HEK293 (cell line): Measurements from ENCODE around the gene MED16.
A peak's percentile ranks its signal among the peaks of the same experiment; 100 is the strongest.

ENCODE experiments used
- CTCF ChIA-PET: fragments of 350-600 bp; formaldehyde crosslinking; extraction: SDS; loops from one replicate; lab custom pipeline; 2021; ENCODE audit warnings: antibody characterized with exemption; lab: Yijun Ruan, JAX
- POLR2A ChIA-PET: fragments of 300-600 bp; formaldehyde crosslinking; extraction: SDS; loops from one replicate; lab custom pipeline; 2020; ENCODE audit warnings: antibody characterized with exemption, inconsistent platforms; lab: Yijun Ruan, JAX
- H3K27ac ChIP-seq: fragments of 200-500 bp; sonication (Bioruptor generic); 2 replicates; pipeline ENCODE4 v1.5.1; 2014; ENCODE audit warnings: low read depth, low read length, control low read depth, inconsistent platforms; ENCODE audit errors: extremely low read depth
- H3K36me3 ChIP-seq, 2 experiments: fragments of 200-500 bp in 1 of 2; sonication (Bioruptor generic) in 1 of 2; 1 replicate in 1 of 2; 2 replicates in 1 of 2; pipeline ENCODE4 v1.5.1; 2014 to 2017; ENCODE audit warnings: inconsistent platforms in 2 of 2, low read length in 2 of 2; ENCODE audit not compliant: control insufficient read depth in 2 of 2, insufficient read depth in 1 of 2
- H3K4me1 ChIP-seq: fragments of 200-500 bp; sonication (Bioruptor generic); 2 replicates; pipeline ENCODE4 v1.5.1; 2014; ENCODE audit warnings: mild to moderate bottlenecking, low read length, inconsistent platforms; ENCODE audit not compliant: control insufficient read depth, insufficient read depth
- H3K4me3 ChIP-seq: 2 replicates; pipeline ENCODE4 v1.5.1; 2011; ENCODE audit warnings: low read depth, mild to moderate bottlenecking, control low read depth, low read length, moderate library complexity
- H3K9me3 ChIP-seq: fragments of 200-500 bp; sonication (Bioruptor generic); 2 replicates; pipeline ENCODE4 v1.5.1; 2014; ENCODE audit warnings: low read depth, low read length, inconsistent platforms; ENCODE audit not compliant: control insufficient read depth, insufficient read depth
- GLIS1 ChIP-seq: fragments of 450-650 bp; formaldehyde crosslinking; IDR thresholded peaks from 2 replicates; pipeline ENCODE4 v1.5.1; 2016; ENCODE audit warnings: missing biosample characterization, missing genetic modification characterization
- GLIS2 ChIP-seq: fragments of 450-650 bp; formaldehyde crosslinking; IDR thresholded peaks from 2 replicates; pipeline ENCODE4 v1.5.1; 2016; ENCODE audit warnings: missing biosample characterization, missing genetic modification characterization
- KLF7 ChIP-seq: fragments of 450-650 bp; formaldehyde crosslinking; IDR thresholded peaks from 2 replicates; pipeline ENCODE4 v1.5.1; 2016; ENCODE audit warnings: missing biosample characterization, missing genetic modification characterization, borderline replicate concordance
- KLF9 ChIP-seq: fragments of 450-650 bp; formaldehyde crosslinking; IDR thresholded peaks from 2 replicates; pipeline ENCODE4 v1.5.1; 2016; ENCODE audit warnings: missing biosample characterization, missing genetic modification characterization, low read depth
- ZBTB44 ChIP-seq: fragments of 450-650 bp; IDR thresholded peaks from 2 replicates; pipeline ENCODE4 v1.5.1; 2018; ENCODE audit warnings: missing biosample characterization, mild to moderate bottlenecking, missing genetic modification characterization
- ZBTB49 ChIP-seq: fragments of 450-650 bp; formaldehyde crosslinking; IDR thresholded peaks from 2 replicates; pipeline ENCODE4 v1.5.1; 2016; ENCODE audit warnings: missing biosample characterization, missing genetic modification characterization, low read depth
- ZBTB8A ChIP-seq: fragments of 450-650 bp; formaldehyde crosslinking; IDR thresholded peaks from 2 replicates; pipeline ENCODE4 v1.5.1; 2016; ENCODE audit warnings: missing biosample characterization, missing genetic modification characterization
- ZFP41 ChIP-seq: fragments of 450-650 bp; formaldehyde crosslinking; IDR thresholded peaks from 2 replicates; pipeline ENCODE4 v1.5.1; 2016; ENCODE audit warnings: missing biosample characterization, missing genetic modification characterization, borderline replicate concordance
- ZNF16 ChIP-seq: fragments of 450-650 bp; formaldehyde crosslinking; IDR thresholded peaks from 2 replicates; pipeline ENCODE4 v1.5.1; 2016; ENCODE audit warnings: low read depth, missing biosample characterization, missing genetic modification characterization
- ZNF175 ChIP-seq: fragments of 450-650 bp; formaldehyde crosslinking; IDR thresholded peaks from 2 replicates; pipeline ENCODE4 v1.5.1; 2016; ENCODE audit warnings: missing biosample characterization, missing genetic modification characterization
- ZNF335 ChIP-seq: fragments of 450-650 bp; formaldehyde crosslinking; conservative IDR thresholded peaks from 2 replicates; pipeline ENCODE4 v1.5.1; 2016; ENCODE audit warnings: missing biosample characterization, missing genetic modification characterization
- ZNF362 ChIP-seq: fragments of 450-650 bp; formaldehyde crosslinking; IDR thresholded peaks from 2 replicates; pipeline ENCODE4 v1.5.1; 2016; ENCODE audit warnings: missing biosample characterization, missing genetic modification characterization
- ZNF391 ChIP-seq: fragments of 450-650 bp; formaldehyde crosslinking; IDR thresholded peaks from 2 replicates; pipeline ENCODE4 v1.5.1; 2016; ENCODE audit warnings: low read depth, missing biosample characterization, missing genetic modification characterization, borderline replicate concordance
- ZNF394 ChIP-seq: fragments of 450-650 bp; formaldehyde crosslinking; IDR thresholded peaks from 2 replicates; pipeline ENCODE4 v1.5.1; 2016; ENCODE audit warnings: missing biosample characterization, missing genetic modification characterization, mild to moderate bottlenecking, moderate library complexity, borderline replicate concordance
- ZNF521 ChIP-seq: fragments of 450-650 bp; formaldehyde crosslinking; IDR thresholded peaks from 2 replicates; pipeline ENCODE4 v1.5.1; 2017; ENCODE audit warnings: missing biosample characterization, mild to moderate bottlenecking, missing genetic modification characterization
- ZNF555 ChIP-seq: fragments of 450-650 bp; formaldehyde crosslinking; conservative IDR thresholded peaks from 2 replicates; pipeline ENCODE4 v1.5.1; 2017; ENCODE audit warnings: missing biosample characterization, mild to moderate bottlenecking, missing genetic modification characterization, inconsistent platforms
- ZNF580 ChIP-seq: fragments of 450-650 bp; formaldehyde crosslinking; IDR thresholded peaks from 2 replicates; pipeline ENCODE4 v1.5.1; 2016; ENCODE audit warnings: missing biosample characterization, missing genetic modification characterization
- ZNF677 ChIP-seq: fragments of 450-650 bp; IDR thresholded peaks from 2 replicates; pipeline ENCODE4 v1.5.0; 2018; ENCODE audit warnings: missing biosample characterization, mild to moderate bottlenecking, missing genetic modification characterization, moderate library complexity
- ZNF76 ChIP-seq: fragments of 450-650 bp; formaldehyde crosslinking; IDR thresholded peaks from 2 replicates; pipeline ENCODE4; 2016; ENCODE audit warnings: low read depth, missing biosample characterization, missing genetic modification characterization, borderline replicate concordance
- ZNF768 ChIP-seq: fragments of 450-650 bp; formaldehyde crosslinking; IDR thresholded peaks from 2 replicates; pipeline ENCODE4 v1.5.1; 2018; ENCODE audit warnings: missing biosample characterization, mild to moderate bottlenecking, missing genetic modification characterization
- TF ChIP-seq, protein P1 (sequence below): fragments of 450-650 bp; formaldehyde crosslinking; IDR thresholded peaks from 2 replicates; pipeline ENCODE4 v1.5.1; 2017; ENCODE audit warnings: missing biosample characterization, missing genetic modification characterization

The MED16 gene

DNA sequence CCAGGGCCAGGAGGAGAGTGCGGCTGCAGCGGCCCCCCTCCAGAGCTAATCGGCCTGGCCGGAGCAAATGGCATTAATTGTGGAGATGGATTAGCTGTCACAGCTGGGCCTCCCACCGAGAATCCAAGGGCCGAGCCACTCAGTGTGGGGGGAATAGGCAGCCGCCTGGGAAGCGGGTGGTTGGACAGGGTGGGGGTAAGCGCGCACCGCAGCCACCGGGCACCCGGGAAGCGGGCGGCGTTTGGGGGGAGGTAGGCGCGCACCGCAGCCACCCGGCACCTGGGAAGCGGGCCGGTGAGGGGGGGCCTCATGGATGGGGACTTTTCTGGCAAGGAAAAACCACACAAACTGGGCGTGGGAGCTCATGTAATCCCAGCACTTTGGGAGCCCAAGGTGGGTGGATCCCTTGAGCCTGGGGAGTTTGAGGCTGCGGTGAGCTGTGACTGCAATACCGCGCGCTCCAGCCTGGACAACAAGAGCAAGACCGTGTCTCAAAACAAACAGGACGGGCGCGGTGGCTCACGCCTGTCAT, 10.3 kb upstream of the MED16 start (continued):
- TF ChIP-seq ZNF394 (tag by site-specific recombination) (0 out of 2 replicates have a peak, but pooled peaks have one; percentile 32), GLIS2 (tag by site-specific recombination) (peak; percentile 55; the same call in 1 of the 2 replicates)

DNA sequence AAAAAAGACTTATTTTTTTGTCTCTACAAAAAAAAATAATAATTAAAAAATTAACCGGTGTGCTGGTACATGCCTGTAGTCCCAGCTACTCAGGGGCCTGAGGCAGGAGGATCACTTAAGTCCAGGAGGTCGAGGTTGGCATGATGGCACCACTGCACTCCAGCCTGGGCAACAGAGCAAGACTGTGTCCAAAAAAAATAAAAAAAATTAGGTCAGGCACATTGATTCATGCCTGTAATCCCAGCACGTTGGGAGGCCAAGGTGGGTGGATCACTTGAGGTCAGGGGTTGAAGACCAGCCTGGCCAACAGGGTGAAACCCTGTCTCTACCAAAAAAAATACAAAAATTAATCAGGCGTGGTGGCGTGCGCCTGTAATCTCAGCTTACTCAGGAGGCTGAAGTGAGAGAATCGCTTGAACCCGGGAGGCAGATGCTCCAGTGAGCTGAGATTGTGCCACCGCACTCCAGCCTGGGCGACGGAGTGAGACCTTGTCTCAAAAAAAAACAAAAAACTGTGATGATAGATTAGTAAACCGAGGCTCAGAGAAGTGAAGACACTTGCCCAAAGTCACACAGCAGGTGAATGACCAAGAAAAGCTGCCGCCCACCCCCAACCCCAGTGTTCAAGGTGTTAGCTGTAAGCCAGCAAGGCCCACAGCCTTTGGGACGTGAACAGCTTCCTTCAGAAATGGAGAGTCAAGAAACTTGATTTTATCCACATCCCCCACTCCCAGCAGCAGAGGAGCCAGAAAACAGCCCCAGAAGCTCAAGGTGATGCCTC, 9.6 kb upstream of the MED16 start:
- POLR2A ChIA-PET, result interaction anchor here (1.4 kb wide), 1 partner anchor 8 kb away, joined by 5 read pairs; no protein-coding TSS in a partner anchor
- Histone ChIP-seq H3K4me1 (no peaks in the 10 kb centered on the region; the same call in 1 of the 2 replicates), H3K9me3 (no peaks in the 10 kb centered on the region), H3K4me3 (no peak overlapping the region)
- TF ChIP-seq ZBTB49 (tag by site-specific recombination) (no peak), ZNF175 (tag by site-specific recombination) (no peak), GLIS1 (tag by site-specific recombination) (no peak), ZNF580 (tag by site-specific recombination) (no peak), ZNF362 (0 out of 2 replicates have a peak, but pooled peaks have one; percentile 26), ZNF394 (tag by site-specific recombination) (no peak), KLF7 (tag by site-specific recombination) (no peak), ZBTB44 (no peak), ZNF677 (tag by site-specific recombination) (no peak), ZNF768 (tag by site-specific recombination) (peak; percentile 73; the same call in 1 of the 2 replicates)
- TF ChIP-seq, all 188 proteins: peak for 2
- Histone ChIP-seq H3K27ac (no peak overlapping the region), H3K36me3 (peaks cover 0 to 11% of the 10 kb centered on the region in 2 experiments; a peak in 1 of 3 replicates)
- CTCF ChIA-PET, result interaction anchor here (0.6 to 1.2 kb wide), 4 partner anchors 38 to 349 kb away, joined by 3 to 6 read pairs (median 4); no protein-coding TSS in a partner anchor

DNA sequence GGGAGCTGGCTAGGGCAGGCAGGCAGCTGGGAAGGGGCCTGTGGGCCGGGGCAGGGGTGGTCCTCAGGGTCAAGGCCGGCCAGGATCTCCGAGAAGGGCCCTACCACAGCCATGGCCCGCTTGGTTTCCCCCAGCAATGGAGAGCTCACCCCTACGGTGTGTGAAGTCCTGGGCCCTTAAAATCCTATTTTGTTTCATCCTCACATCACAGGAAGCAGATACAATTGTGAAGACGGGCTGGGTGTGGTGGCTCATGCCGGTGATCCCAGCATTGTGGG, 9.0 kb upstream of the MED16 start:
- POLR2A ChIA-PET, result no interaction called here
- CTCF ChIA-PET, result interaction anchor here (0.7 to 1.2 kb wide), 3 partner anchors 38 to 349 kb away, joined by 3 to 6 read pairs (median 4); no protein-coding TSS in a partner anchor
- Histone ChIP-seq H3K4me3 (no peak overlapping the region), H3K27ac (no peak overlapping the region), H3K36me3 (peaks cover 0 to 15% of the 10 kb centered on the region in 2 experiments; a peak in 1 of 3 replicates), H3K4me1 (no peaks in the 10 kb centered on the region; the same call in 1 of the 2 replicates), H3K9me3 (no peaks in the 10 kb centered on the region)
- TF ChIP-seq ZNF335 (no peak), ZNF391 (tag by site-specific recombination) (no peak), ZBTB8A (tag by site-specific recombination) (no peak), ZNF16 (tag by site-specific recombination) (no peak), ZFP41 (tag by site-specific recombination) (no peak), ZNF555 (no peak), ZNF76 (tag by site-specific recombination) (no peak), ZNF521 (tag by site-specific recombination) (no peak), KLF9 (tag by site-specific recombination) (no peak)
- TF ChIP-seq, protein P1, sequence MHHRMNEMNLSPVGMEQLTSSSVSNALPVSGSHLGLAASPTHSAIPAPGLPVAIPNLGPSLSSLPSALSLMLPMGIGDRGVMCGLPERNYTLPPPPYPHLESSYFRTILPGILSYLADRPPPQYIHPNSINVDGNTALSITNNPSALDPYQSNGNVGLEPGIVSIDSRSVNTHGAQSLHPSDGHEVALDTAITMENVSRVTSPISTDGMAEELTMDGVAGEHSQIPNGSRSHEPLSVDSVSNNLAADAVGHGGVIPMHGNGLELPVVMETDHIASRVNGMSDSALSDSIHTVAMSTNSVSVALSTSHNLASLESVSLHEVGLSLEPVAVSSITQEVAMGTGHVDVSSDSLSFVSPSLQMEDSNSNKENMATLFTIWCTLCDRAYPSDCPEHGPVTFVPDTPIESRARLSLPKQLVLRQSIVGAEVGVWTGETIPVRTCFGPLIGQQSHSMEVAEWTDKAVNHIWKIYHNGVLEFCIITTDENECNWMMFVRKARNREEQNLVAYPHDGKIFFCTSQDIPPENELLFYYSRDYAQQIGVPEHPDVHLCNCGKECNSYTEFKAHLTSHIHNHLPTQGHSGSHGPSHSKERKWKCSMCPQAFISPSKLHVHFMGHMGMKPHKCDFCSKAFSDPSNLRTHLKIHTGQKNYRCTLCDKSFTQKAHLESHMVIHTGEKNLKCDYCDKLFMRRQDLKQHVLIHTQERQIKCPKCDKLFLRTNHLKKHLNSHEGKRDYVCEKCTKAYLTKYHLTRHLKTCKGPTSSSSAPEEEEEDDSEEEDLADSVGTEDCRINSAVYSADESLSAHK (tag by site-specific recombination), result no peak
